GM19240 (cell line): Measurements from ENCODE around the gene POU6F2.
"Not testable (repeated sequence)": the region's sequence is repeated elsewhere in the genome, so short reads cannot be mapped to it uniquely, and the experiment has no call there.

Source experiments
- DNase-seq: peaks from one replicate; pipeline ENCODE4 v3.0.0; 2011; ENCODE audit warnings: low spot score; ENCODE audit not compliant: insufficient read length

POU6F2 gene, protein sequence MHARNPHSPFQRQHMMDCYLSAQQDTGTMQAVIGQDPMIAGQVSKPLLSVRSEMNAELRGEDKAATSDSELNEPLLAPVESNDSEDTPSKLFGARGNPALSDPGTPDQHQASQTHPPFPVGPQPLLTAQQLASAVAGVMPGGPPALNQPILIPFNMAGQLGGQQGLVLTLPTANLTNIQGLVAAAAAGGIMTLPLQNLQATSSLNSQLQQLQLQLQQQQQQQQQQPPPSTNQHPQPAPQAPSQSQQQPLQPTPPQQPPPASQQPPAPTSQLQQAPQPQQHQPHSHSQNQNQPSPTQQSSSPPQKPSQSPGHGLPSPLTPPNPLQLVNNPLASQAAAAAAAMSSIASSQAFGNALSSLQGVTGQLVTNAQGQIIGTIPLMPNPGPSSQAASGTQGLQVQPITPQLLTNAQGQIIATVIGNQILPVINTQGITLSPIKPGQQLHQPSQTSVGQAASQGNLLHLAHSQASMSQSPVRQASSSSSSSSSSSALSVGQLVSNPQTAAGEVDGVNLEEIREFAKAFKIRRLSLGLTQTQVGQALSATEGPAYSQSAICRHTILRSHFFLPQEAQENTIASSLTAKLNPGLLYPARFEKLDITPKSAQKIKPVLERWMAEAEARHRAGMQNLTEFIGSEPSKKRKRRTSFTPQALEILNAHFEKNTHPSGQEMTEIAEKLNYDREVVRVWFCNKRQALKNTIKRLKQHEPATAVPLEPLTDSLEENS

DNA sequence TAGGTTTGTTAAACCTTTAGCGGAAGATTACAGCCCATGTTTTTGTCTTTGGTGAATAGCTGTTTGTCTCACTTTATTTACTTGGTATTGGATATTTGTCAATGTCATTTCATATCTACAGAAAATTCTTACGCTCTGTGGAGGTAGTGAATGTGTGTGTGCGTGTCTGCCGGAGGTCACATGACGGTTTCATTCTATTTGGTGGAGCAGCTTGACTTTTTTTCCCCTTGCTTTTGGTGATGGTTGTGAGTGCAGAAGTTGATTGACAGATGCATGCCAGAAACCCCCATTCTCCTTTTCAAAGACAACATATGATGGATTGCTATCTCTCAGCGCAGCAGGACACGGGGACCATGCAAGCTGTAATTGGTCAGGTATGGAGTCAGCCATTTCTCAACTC, at the start of gene POU6F2:
Gene POU6F2 (plus strand): TSS at position 225 of the 400 bp plus-strand sequence. CDS start 45 bp downstream, at position 270.
- DNase-seq = no peak

DNA sequence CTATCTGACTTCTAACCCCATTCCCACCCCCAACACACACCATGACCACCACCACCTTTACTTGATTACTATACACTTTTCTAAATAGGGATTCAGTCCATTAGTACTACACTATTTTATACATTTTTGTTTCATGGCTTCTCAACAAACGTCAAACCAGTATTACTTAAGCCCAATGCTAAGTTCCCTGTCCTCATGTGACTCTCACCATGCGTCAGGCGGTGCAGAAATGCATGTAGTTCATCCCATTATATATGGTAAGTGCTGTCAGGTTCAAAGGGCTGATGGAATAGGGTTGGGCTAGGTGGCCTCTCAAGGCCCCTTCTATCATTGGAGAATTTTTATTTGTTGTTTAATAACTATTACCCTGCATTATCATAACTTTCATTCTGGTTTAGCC, 49.2 kb upstream of the POU6F2 start:
- DNase-seq = no peak

DNA sequence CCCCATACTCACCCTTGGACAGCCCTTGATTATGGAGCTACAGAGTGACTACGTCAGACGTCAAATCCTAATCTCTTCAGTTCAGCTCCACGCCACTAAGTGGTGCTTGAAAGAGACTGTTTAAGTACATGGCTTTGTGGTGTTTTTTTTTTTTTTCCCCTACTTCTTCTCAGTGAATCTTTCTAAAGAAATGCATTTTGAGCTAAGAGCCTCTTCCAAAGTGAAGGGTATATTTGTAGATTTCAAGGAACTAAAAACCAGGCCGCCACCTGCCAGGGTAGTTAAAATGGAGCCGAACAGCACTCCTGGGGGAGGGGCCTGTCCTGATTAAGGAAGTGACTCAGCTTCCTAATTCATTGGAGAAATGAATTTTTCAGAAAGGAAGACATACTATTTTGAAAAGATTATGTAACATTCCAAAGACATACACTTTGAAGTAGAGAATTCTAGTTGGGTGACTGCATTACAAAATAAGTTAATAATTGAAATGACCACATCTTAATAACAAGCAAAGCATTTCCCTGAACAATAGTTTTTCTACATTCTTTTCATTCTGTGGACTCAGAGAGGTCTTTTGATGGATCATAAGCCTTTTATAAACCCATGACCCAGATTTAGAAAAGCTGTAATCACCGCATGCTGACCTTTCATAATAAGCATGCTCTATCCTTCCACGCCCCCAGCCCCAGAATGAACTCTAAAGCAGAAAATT, 48.1 kb upstream of the POU6F2 start:
- no peak for DNase-seq

DNA sequence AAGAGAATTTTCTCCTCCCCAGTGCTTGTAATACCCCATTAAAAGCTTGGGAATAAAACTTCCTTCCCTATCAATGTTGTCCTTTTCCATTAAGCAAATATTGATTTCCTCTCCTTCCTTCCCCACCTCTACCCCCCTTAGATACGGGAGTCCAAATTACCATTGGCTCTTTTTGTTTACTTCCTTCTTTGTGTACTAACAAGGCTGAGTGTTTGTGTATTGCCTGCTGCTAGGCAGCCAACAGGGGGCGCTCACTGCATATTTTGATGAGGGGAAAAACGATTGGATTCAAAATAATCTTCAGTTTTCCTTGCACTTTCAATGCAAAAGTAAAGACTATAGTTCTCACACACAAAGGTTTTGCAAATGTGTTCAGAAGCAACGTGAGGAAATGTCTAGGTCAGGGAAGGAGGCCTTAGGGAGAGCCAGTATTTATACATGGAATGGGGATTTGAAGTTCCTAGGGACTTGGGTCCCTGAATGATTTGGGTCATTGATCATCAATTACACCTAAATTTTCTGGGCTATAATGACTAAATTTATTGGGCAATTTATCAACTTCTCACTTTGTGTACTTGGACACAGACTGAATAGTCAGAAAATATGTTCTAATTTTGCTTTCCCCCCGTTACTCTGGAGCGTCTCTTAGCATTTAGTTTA, 45.1 kb upstream of the POU6F2 start:
- peak; percentile 14 for DNase-seq

DNA sequence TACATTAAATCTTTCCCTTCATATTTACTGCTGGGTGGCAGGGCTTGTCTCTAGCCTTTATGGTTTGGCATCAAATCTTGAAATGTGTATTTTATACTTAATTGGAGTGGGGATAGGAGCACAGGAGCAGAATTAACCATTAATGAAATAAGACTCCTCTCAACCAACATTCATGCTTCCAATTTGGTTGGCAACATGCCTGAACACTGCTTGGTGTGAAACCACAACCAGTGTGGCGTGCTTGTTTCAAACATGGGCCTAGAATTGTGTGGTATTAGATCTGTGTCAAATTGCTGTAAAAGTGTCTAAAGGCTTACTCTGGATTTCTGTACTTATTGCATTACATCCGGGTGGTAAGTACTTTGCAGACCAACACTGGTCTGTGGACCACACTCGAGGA, 43.7 kb upstream of the POU6F2 start:
- DNase-seq = no peak

DNA sequence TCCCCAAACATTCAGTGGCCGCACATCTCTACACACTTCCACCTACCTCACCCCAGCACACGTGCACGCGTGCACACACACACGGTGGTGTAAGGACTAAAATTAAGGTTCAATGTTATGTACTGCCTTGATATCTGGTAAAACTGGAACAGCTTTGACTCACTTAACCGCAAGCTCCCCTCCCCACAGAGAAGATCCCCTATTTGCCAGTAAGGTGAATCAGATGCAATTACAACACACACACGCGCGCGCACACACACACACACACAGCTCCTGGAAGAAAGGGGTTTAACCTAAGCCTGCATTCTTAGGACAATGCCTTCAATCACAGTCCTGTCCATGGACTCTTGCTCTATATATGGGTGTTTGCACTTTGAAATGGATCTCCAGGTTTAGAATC, 43.2 kb upstream of the POU6F2 start:
- no peak for DNase-seq

DNA sequence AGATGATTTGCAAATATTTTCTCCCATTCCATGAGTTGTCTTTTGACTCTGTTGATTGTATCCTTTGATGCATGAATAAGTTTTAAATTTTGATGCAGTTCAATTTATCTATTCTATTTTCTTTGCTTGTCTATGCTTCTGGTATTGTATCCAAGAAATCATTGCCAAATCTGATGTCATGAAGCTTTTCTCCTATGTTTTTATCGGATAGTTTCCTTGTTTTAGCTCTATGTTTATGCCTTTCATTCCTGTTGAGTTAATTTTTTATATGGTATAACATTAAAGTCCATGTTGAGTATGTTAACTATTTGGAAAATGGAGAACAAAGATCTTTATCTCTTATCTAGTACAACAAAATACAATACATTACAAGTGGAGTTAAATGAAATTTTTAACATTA, 41.1 kb upstream of the POU6F2 start:
- DNase-seq = no peak

DNA sequence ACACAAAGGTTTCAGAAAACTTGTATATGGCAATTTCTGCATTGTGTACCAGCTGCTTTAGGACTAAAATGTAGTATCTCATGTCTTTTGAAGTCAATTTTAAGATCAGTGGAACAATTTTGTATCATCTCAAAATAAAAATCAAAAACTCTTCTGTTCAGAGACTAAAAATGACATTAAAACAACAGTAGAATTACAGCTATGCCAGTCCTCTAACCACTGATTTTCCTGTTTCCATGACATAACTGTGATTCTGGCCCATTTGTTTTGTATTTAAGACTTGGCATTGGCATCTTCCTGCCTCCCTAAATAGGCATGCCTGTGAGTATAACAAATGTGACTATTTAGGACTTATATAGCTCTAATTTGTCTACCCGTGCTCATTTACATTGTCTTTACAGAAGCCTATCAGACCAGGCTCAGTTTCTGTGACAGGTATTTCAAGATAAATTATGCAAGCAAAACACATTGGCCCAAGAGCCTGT, 39.7 kb upstream of the POU6F2 start:
- DNase-seq = no peak

DNA sequence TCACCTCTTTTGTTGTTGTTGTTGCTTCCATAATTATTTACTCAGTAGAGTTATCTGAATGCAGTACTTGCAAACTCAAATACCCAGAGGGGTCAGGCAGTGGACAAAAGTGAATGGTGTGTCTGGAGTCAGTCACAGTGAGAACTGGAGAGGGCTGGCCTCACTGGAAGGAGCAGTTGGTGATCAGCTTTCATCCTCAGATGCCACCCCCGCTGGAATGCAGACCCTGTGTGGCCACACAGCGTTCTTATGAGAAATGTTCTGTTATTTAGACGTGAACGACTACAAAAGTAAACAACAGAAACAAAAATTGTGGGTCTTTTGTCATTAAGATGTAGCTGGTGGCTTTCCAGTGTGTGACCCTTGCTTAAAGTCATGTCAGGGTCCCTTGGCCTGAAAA, 39.1 kb upstream of the POU6F2 start:
- DNase-seq = no peak

DNA sequence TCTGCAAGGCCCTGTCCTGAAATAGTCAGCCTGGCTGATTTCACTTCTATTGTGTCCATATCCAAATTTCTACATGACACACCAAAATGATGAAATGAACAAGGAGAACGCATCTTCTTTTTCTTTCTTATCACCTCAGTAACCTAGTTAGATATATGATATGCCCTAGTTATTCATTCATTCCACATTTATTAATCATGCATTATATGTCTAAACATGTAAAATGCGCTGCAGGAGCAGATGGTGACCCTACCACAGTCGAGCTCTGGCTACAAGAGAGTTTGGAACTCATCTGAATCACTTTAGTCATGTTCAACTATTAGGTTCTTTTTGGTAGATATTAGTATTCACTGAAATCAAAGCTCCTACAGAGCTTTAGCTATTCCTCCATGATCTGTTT, 36.9 kb upstream of the POU6F2 start:
- no peak for DNase-seq

DNA sequence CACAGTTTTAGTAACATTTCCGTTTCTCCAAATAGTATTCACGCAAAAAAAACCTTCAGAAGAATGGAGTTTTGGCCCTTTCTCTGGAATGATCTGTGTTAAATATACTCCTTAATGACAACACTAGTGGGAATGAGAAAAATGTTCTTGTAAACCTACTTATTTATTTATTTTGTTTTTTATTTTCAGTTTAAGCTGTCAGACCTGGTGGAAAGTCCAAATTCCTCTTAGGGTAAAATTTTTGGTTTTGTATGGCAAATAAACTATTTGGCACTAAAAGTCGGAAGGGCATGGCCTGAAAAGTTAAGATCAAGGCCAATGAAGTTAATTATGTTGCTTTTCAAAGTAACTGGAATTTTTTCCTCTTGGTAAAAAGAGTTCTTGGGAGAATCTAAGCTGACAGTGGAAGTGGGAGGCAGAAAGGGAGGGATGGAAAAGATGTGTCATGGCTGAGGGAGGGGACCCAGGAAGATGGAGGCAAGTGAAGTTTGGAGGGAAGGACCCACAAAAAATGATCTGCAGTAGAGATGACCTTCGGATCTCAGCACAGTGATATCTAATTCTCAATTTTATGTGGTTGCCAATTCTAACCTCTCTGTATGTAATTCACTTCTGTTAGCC, 35.2 kb upstream of the POU6F2 start:
- DNase-seq = no peak

DNA sequence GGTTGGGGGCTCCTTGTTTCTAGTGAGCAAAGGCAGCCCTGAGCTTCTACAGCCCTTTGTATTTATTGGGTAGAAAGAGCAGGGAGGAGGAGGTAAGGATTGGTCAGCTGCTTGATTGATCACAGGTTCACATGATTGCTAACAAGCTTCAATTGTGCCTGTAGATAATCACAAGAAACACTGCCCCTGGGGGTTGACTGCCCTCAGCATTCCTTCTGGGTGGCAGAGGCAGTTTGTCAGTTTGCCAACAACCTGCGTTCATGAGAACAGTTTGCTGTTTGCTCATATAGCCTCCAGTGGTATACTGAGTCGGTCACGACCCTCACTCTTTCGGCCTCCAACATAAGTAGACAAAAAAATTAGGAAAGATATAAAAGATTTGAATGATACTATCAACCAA, 30.2 kb upstream of the POU6F2 start:
- not testable (repeated sequence) for DNase-seq

DNA sequence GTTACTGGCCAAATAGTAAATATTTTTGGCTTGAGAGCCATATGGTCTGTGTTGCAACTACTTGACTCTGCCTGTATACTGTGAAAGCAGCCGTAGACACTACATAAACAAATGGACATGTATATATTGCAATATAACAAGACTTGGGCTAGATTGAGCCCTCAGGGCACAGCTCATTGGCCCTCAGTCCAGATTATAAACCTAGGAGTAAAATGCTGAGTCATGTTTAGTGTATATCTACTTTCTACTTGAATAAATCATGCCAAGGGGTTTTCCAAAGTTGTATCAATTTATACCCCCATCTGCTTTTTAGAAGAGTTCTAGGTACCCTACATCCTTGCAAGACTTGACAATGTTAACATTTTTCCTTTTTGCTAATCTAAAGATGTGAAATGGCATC, 27.4 kb upstream of the POU6F2 start:
- DNase-seq = no peak

DNA sequence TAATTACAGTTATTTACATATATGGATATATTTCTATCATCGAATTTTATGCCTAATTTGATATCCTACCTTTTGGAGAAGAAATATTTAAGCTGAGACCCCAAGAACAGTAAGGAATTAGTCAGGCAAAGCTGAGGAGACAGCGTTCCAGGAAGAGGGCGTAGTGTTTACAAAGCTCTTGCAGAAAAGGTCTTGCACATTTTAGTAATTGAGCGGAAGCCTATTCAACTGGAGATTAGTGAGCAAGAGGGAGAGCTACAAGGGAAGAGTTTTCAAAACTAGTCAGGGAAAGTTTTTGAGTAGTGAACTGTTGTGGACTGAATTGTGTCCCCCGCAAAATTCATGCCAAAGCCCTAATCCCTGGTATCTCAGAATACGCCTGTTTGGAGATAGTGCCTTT, 26.5 kb upstream of the POU6F2 start:
- DNase-seq = no peak

DNA sequence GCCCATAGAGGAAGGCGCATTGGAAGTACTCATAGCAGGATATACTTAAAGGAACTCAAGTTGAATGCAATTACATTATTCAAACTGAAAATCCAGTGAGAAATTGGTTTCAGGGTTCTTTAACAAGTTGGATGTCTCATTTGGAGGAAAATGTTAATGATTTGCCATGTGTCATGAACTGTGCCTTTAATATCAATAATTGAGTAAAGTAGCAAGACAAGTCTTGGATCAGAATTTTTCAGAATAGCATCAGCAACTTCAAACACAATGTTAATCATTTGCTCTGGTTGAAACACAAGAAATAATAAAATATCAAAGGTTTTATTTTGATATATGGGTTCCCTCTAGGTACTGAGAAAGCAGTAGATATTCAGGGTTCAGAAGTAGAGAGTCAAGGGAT, 24.5 kb upstream of the POU6F2 start:
- no peak for DNase-seq

DNA sequence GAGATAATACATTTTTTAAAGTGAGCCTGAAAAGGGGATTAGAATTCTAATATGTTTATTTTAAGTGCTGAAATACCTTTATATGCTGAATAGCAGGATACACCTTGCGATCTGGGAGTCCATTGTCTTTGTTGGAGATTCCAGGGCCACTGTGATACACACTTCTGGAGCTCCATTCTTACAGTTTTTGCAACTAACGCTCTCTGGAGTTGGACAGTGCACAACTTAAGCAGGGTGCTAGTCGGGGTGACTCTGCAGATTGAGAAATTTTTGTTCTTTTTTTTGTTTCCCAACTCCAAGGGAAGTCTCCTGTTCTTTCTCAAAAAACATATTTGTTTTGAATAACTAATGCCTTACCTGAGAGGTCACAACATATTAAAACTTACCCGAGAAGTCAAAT, 23.7 kb upstream of the POU6F2 start:
- no peak for DNase-seq

DNA sequence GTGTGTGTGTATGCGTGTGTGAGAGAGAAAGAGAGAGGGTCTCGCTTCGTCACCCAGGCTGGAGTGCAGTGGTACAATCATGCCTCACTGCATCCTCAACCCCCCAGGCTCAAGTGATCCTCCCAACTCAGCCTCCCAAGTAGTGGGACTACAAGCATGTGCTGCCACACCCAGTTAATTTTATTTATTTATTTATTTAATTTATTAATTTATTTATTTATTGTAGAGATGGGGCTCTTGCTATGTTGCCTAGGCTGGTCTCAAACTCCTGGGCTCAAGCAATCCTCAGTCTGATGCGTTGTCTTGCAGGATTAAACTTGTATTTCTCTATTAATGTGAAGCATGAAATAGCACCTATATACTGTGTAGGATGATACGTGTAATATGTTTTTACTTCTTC, 21.8 kb upstream of the POU6F2 start:
- DNase-seq = no peak

DNA sequence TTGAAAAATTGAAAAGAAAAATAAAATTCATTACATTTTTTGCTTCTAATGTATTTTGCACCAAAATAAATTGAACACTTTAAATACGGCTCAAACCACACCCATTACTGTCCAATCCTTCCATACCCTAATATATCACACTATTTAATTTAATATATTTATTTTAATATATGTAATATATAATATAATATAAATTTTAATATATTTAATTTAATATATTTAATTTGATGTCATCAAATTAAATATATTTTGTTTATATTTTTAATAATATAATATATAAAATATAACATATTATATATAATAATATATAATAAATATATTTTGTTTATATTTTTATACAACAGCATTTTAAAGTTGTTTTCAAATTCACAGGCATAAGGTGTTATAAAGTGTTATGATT, 15.7 kb upstream of the POU6F2 start:
- DNase-seq = no peak

DNA sequence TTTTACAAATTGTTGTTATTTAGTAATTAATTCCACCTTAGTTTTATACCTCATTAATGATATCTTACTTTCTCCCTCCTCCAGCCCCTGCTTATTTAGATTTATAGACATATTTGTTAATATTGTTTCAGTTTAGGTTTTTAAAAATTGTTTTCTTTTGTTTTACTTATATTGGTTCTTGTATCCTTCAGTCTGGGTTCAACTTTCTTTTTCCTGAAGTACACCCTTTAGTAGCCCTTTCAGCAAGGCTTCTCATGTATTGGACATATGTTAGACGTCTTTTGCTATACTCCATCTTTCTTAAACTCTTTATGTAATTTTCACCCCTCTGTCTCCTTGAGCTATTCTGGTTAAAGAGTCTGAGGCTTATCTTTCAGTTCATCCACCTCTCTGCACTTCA, 12.8 kb upstream of the POU6F2 start:
- no peak for DNase-seq

DNA sequence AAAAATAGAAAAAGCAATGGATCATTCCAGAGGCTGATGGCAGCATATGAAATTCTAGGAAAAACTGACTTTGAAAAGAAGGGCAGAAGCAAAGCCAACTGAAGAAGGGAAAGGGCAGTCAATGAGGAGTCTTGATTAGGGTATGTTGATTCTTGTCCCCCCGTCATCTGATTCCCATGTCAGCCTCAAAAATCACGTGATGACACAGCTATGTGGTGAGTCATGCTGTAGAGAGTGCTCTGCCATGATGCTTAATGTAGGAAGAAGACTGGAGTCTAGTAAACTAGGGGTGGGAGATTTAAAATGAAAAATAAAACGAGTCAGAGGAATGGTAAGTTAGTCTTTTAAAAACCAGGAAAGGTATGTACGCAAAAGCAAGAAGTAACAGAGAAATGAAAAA, 3.9 kb upstream of the POU6F2 start:
- DNase-seq = no peak

DNA sequence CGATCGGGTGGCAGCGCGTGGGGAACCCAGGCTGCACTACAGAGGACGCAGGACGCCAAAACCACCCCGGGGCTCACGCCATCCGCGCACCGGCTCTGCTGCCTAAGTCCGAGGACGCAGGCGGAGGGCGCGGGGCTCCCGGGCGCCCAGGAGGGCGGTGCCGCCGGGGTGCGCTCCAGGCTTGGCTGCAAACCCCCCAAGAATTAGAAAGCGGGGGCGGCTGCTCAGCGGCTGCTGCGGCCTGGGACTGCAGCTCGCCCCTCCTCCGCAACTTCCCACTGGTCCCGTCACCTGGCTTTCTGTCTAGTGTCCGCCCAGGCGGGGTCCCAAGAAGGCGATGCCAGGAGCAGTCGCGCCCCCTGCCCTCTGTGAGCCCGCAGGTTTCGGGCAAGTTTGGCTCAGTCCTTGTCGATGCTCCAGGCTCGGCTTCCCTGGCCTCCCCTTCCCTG, 1.7 kb upstream of the POU6F2 start:
- no peak for DNase-seq
